Midbrain (tissue), 1 donor: ENCODE data around the gene EHMT1.

Source experiments
- DNase-seq: peaks from one replicate; lab custom pipeline; 2025; lab: John Stamatoyannopoulos, UW

EHMT1 gene

GRCh38 chr9:137787786-137788505 lies 169.1 kb downstream of the EHMT1 start:
- DNase-seq, result no peak

- no peak for DNase-seq
Observed at GRCh38 chr9:137788561-137789294, 169.9 kb downstream of the EHMT1 start.

DNA sequence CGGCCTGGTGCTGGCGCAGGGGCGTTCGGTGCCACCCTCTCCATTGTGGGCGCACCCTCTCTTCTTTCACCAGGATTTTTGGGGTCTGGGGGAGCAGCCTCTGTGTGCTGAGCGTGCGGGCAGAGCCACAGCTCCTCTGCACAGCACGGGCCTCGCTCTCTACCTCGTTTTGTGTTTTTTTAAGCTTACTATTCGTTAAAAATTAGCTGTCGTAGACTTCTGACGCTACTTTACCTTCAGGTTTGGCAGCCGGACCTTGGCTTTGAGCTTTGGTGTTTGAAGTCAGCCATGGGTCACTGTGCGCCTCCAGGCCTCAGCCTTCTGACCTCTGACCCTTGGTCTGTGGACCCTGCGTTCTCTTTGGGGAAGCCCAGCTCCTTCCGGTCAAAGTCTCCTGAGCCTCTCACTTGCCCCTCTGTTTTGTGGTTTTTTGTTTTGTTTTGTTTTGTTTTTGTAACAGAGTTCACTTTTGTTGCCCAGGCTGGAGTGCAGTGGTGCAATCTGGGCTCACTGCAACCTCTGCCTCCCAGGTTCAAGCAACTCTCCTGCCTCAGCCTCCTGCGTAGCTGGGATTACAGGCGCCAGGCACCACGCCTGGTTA lies 170.6 kb downstream of the EHMT1 start:
- DNase-seq, result no peak

- DNase-seq, result no peak
Observed at GRCh38 chr9:137791947-137792346, 173.1 kb downstream of the EHMT1 start.

DNA sequence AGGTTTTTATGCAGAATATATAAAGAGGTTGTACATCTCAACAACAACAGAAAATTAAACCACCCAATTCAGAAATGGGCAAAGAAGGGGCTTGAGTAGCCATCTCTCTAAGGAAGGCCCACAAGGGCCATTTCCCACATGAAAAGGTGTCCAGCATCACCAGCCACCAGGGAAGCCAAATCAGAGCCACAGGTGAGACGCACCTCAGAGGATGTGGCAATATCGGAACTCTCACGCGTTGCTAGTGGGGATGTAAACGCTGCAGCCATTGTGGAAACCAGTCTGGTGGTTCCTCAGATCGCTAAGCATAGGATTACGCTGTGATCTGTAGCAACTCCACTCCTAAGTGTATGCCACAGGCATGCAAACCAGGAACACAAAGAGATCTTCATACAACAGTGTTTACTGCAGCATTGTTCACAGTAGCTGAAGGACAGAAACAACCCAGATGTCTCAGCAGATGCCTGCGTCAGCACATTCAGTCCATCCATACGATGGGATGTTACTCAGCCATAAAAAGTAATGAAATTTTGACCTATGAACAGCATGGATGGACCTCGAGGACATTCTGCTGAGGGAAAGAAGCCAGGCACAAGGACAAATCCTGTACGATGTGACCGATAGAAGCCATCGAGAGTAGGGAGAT lies 174.5 kb downstream of the EHMT1 start:
- peak; percentile 60 for DNase-seq

DNA sequence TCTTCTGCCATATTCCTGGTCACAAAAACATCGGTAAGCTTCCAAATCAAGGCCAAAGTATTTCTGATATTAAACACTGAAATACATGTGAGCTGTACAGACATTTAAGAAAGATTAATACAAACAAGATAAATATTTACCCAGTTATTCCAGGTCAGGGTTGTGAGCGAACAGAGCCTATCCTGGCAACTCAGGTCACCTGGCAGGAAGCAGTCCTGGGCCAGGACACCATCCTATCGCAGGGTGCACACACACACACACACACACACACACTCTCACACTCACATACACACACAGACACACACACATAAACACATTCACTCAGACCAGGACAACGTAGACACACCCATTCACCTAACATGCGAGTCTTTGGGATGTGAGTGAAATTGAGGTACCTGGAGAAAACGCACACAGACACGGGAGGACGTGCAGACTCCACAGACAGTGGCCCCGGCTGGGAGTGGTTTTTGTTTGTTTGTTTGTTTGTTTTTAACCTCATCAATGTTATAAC lies 176.4 kb downstream of the EHMT1 start:
- no peak for DNase-seq

- DNase-seq, result no peak
Observed at GRCh38 chr9:137797206-137798120, 178.7 kb downstream of the EHMT1 start.

- no peak for DNase-seq
Observed at GRCh38 chr9:137798142-137798541, 179.3 kb downstream of the EHMT1 start.

GRCh38 chr9:137798901-137799629 lies 180.3 kb downstream of the EHMT1 start:
- no peak for DNase-seq

GRCh38 chr9:137799630-137799983 lies 180.8 kb downstream of the EHMT1 start:
- DNase-seq, result no peak

DNA sequence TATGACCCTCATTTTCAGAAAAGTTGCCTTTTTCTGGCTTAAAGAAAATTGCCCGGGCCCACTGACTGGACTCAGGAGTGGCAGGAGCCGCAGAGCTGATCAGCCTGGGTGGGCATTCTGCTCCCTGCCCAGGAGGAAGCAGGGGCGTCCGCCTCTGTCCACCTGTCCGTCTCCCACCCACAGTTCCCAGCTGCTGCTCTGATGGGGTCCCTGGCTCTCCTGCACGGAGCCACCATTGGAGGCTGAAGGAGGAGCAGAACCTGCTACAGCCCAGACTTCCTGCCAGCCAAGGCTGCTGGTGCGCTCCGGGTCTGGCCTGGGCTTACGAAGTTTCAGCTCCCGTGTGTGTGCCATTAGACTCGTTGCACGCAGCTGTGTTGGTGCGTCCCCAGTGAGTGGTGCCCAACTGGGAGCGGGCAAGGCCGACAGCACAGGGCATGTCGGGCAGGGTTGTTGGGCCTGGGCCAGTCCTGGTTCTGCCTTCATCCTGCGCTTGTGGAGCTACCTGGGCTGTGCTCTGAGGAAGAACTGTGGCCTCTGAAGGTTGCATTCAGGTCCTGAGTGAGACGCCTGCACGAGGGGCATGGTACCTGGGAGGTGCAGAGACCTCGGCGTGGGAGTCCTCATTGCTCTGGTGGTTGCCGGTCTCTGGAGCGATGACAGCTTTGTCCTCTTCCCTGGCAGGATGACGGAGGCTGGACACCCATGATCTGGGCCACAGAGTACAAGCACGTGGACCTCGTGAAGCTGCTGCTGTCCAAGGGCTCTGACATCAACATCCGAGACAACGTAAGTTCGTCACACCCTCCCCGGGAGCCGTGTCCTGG lies 181.6 kb downstream of the EHMT1 start:
- DNase-seq, result no peak

- DNase-seq, result no peak
Observed at GRCh38 chr9:137801023-137801319, 182.2 kb downstream of the EHMT1 start.

GRCh38 chr9:137802021-137802420 lies 183.2 kb downstream of the EHMT1 start:
- DNase-seq, result no peak

DNA sequence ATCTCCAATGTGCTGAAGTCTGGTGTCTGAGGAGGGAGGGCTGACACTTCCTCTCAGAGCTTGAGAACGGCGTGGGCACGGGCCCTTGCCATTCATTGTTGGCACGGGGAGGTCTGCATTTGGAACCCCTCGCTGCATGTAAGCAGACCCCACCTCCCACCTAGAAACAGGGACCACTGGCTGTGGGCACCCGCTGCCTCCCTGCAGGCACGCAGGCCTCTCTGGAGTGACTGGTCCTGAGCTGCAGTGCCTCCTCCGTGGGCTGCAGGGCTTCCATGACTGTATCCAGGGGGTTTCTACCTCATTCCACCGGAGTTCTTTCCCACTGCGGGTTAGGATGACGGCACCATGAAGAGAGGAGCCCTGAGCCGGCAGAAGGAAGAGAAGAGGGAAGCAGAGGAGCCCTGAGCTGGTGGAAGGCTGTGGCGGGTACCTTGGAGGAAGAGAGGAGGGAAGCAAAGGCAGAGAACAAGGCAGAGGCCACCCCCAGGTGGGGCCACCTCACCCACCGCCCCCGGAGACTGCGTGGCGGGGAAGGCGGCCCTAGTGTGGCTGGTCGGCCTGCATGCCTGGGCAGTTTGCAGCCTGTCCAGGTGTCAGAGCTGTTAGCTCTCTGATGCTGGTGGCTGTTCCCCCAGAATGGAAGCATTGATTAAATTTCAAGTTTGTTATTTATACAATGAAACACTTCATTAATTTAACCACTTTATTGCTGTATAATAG lies 183.9 kb downstream of the EHMT1 start:
- no peak for DNase-seq

DNA sequence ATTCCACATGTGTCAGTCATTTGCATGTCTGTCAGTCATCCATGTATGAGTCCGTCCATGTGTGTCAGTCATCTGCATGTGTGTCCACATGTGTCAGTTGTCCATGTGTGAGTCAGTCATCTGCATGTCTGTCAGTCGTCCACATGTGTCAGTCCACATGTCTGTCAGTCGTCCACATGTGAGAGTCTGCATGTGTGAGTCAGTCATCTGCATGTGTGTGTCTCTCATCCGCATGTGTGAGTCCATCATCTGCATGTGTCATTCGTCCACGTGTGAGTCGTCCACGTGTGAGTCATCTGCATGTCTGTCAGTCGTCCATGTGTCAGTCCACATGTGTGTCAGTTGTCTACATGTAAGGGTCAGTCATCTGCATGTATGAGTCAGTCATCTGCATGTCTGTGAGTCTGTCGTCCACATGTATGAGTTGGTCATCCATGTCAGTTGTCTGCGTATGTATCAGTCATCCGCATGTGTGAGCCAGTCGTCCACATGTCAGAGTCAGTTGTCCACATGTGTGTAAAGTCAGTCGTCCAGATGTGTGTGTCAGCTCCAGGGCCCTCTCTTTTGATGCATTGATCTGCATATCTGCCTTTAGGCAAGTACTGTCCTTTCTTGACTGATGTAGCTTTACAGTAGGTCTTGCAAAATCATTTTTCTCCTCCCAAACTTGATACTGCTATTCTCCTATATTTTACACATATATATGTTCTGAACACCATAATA lies 186.3 kb downstream of the EHMT1 start:
- no peak for DNase-seq

DNA sequence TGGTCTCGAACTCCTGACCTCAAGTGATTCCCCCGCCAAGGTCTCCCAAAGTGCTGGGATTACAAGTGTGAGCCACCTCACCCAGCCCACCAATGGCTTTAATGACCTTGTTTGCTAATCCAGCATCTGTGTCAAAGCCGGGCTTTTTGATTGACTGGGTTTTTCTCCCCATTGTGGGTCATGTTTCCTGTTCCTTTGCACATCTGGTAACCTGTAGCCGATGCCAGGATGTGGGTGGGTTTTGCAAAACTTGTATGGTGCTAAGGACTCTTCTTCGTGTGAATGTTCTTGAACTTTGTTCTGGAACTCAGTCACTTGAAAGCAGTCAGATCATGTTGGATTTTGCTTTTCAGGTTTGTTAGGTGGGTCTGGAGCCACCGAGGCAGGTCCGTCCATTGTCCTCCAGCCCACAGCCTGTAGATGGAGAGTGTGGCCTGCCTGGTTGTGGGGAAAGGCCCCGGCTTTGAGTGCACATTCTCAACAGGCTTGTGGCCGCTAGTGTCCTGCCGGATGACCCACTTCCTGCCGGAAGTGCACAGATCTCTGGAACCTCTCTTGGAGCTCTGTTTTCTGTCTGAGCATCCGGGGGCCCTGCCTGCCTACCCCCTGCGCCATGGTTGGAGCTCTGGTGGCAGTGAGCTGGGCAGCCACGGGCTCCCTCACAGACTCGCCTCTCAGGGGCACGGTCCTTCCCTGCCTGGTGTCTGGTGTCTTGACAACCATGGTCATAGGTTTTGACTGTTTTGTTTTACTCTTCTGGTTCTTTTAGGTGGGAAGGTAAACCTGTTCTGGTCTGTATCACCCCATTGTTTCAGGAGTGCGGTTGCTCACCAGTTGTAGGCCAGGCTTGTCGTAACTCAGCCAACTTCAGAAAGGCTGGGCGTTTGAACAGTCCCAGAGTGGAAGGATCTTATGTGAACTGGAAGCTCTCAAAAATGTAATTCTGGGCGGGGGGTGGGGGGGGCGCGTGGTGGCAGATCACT lies 189.2 kb downstream of the EHMT1 start:
- no peak for DNase-seq

- DNase-seq, result no peak
Observed at GRCh38 chr9:137809040-137809576, 190.3 kb downstream of the EHMT1 start.
